ENCODE measurements around the gene PPM1N. TPM values are rescaled to one million over a fixed set of nuclear protein-coding genes. Genes with fewer than 3 reads are reported as not detected.

The PPM1N gene
- total and polyA plus RNA-seq, 11 donors, result 0.23 to 2.7 (median 0.65) TPM; not detected in 5

DNA sequence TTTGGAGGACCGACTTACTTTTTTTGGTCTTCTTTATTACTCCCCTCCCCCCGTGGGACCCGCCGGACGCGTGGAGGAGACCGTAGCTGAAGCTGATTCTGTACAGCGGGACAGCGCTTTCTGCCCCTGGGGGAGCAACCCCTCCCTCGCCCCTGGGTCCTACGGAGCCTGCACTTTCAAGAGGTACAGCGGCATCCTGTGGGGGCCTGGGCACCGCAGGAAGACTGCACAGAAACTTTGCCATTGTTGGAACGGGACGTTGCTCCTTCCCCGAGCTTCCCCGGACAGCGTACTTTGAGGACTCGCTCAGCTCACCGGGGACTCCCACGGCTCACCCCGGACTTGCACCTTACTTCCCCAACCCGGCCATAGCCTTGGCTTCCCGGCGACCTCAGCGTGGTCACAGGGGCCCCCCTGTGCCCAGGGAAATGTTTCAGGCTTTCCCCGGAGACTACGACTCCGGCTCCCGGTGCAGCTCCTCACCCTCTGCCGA, 30.0 kb upstream of the PPM1N start:
- no peak for TF ChIP-seq POLR2A (IDR thresholded peaks at IDR 0.05)
- TF ChIP-seq, protein P1, sequence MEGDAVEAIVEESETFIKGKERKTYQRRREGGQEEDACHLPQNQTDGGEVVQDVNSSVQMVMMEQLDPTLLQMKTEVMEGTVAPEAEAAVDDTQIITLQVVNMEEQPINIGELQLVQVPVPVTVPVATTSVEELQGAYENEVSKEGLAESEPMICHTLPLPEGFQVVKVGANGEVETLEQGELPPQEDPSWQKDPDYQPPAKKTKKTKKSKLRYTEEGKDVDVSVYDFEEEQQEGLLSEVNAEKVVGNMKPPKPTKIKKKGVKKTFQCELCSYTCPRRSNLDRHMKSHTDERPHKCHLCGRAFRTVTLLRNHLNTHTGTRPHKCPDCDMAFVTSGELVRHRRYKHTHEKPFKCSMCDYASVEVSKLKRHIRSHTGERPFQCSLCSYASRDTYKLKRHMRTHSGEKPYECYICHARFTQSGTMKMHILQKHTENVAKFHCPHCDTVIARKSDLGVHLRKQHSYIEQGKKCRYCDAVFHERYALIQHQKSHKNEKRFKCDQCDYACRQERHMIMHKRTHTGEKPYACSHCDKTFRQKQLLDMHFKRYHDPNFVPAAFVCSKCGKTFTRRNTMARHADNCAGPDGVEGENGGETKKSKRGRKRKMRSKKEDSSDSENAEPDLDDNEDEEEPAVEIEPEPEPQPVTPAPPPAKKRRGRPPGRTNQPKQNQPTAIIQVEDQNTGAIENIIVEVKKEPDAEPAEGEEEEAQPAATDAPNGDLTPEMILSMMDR (IDR thresholded peaks at IDR 0.05), result peak in 2 of 12 donors; percentile 14 to 18
- H3K4me1 ChIP-seq, result peaks cover 5 to 40% (median 26%) of the 10 kb centered on the region in 12 donors
- peaks cover 0 to 5% (median 0%) of the 10 kb centered on the region in 9 donors for H3K27me3 ChIP-seq
- peak overlapping the region; percentile 51 to 89 (median 72) for H3K4me3 ChIP-seq
- no peaks in the 10 kb centered on the region for H3K36me3 ChIP-seq
- DNase-seq (peak in 2 of 5 donors; percentile 30 to 35), ATAC-seq (peak in 1 of 4 donors; percentile 2)
- intact Hi-C loops (cut with DNase I), result loop anchor here in 2 of 10 donors (2.0 kb wide), 1 partner anchor 17 kb away; no protein-coding TSS in a partner anchor
- 0 to 2% (median 1%) methylated on average over 29 to 31 of the region's 31 CpGs for WGBS, 4 donors
- no peaks in the 10 kb centered on the region for H3K9me3 ChIP-seq
- peak overlapping the region in 11 of 12 donors; percentile 83 to 99 (median 95) for H3K27ac ChIP-seq

DNA sequence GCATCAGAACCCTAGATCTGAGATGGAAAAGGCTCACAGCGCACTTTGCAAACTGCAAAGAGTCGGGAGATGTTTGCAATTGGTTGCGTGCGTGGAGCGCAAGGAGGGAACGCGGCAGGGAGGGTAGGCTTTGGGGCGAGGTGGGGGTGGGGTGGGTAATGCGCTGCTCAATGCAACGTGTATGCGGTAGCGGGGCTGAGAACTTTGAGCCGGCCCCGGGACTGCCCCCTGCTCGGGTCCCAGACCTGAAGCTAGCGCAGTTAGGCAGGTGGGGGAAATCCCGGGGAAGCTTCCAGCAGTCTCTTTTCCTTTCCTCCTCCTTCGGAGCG, 29.5 kb upstream of the PPM1N start:
- WGBS, 4 donors, result 0 to 1% (median 0%) methylated on average over 11 to 19 of the region's 19 CpGs
- peak in 3 of 4 donors; percentile 3 to 15 (median 9) for ATAC-seq
- peak overlapping the region; percentile 51 to 89 (median 72) for H3K4me3 ChIP-seq
- no peak for DNase-seq
- H3K4me1 ChIP-seq, result peaks cover 5 to 40% (median 26%) of the 10 kb centered on the region in 12 donors
- intact Hi-C loops (cut with DNase I), result loop anchor here in 2 of 10 donors (2.0 kb wide), 1 partner anchor 18 kb away; no protein-coding TSS in a partner anchor
- peak overlapping the region; percentile 54 to 99 (median 95) for H3K27ac ChIP-seq
- peaks cover 0 to 10% (median 0%) of the 10 kb centered on the region in 9 donors for H3K27me3 ChIP-seq
- H3K36me3 ChIP-seq, result no peaks in the 10 kb centered on the region
- no peaks in the 10 kb centered on the region for H3K9me3 ChIP-seq
- TF ChIP-seq, protein P1 (IDR thresholded peaks at IDR 0.05), result no peak
- TF ChIP-seq POLR2A (IDR thresholded peaks at IDR 0.05), result no peak

DNA sequence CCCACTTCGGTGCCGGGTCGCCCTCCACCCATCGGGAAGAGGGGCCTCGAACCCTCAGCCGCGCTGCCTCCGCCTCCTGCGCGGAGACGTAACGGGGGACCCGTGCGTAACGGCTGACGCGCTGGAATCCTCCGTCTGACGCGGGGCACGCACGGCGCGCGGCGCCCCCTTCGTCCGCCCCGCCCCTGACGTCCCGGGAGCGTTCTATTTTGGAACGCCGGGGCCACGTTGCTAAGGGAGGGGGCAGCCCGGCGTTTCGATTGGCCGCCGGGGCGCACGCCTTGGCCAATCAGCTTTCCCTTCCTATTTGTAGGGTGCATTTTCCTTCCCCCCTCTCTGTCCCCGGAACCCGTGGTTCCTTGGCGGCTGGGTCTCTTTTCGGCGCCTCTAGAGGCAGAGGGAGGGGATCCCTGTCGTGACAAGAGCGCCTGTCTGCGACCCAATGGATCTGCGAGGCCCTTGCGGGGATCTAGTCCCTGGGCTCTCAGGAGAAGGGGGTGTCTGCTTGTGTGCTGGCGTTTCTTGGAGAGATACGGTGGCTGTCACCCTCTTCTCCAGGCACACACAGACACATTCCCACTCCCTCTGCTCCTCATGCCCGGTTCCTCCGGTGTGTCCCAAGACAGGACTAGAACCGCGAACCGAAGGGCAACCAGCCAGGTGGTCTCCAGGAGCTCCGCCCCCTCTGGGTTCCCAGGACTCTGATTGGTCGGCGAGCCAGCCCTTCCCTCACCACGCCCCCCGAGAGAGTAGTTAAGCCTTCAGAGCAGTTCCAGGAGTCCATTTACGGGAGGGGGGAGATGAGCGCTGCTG, 28.9 kb upstream of the PPM1N start:
- H3K27me3 ChIP-seq, result peaks cover 0 to 15% (median 0%) of the 10 kb centered on the region in 9 donors
- TF ChIP-seq, protein P1 (IDR thresholded peaks at IDR 0.05), result peak in 3 of 12 donors; percentile 7 to 23 (median 15)
- peak; percentile 50 to 97 for TF ChIP-seq POLR2A (IDR thresholded peaks at IDR 0.05)
- no peaks in the 10 kb centered on the region for H3K9me3 ChIP-seq
- intact Hi-C loops (cut with DNase I), result loop anchor here in 2 of 10 donors (2.0 kb wide), 1 partner anchor 19 kb away; no protein-coding TSS in a partner anchor
- 0 to 1% (median 1%) methylated on average over 20 to 66 of the region's 66 CpGs for WGBS, 4 donors
- DNase-seq (peak; percentile 94 to 97 (median 95)), ATAC-seq (peak; percentile 89 to 92 (median 90))
- H3K4me3 ChIP-seq, result peak overlapping the region; percentile 51 to 89 (median 72)
- H3K4me1 ChIP-seq, result peaks cover 5 to 40% (median 26%) of the 10 kb centered on the region in 12 donors
- peak overlapping the region; percentile 80 to 99 (median 95) for H3K27ac ChIP-seq
- H3K36me3 ChIP-seq, result no peaks in the 10 kb centered on the region
